T-helper 17 cell (primary cell): ENCODE measurements around the gene FEM1A. TPM values are rescaled to one million over a fixed set of nuclear protein-coding genes. Genes with fewer than 3 reads are reported as not detected.
A peak's percentile ranks its signal among the peaks of the same experiment; 100 is the strongest.
"Not testable (repeated sequence)": the region's sequence is repeated elsewhere in the genome, so short reads cannot be mapped to it uniquely, and the experiment has no call there.

Source experiments
- ATAC-seq: fragments of 150-1000 bp; cut with Tn5 transposase; 2 replicates; pipeline ENCODE4 v1.10.0; 2021; ENCODE audit warnings: mild to moderate bottlenecking, moderate library complexity
- DNase-seq, 3 donors: peaks; one replicate each; pipeline versions ENCODE4 v3.0.0 to v3.0.0-alpha.2; 2020 to 2021
- H3K9me3 ChIP-seq: one replicate; pipeline ENCODE4 v1.7.0; 2013; ENCODE audit warnings: low read length, mild to moderate bottlenecking; ENCODE audit not compliant: control insufficient read depth, poor library complexity, severe bottlenecking
- H3K27ac Mint-ChIP-seq: one replicate; pipeline ENCODE4 v1.8.0; 2022; ENCODE audit warnings: mild to moderate bottlenecking, moderate library complexity, mixed read lengths
- H3K27me3 Mint-ChIP-seq: one replicate; pipeline ENCODE4 v1.8.0; 2022; ENCODE audit warnings: mixed read lengths
- H3K36me3 Mint-ChIP-seq: one replicate; pipeline ENCODE4 v1.8.0; 2022; ENCODE audit warnings: low read depth, mixed read lengths
- H3K4me1 Mint-ChIP-seq: one replicate; pipeline ENCODE4 v1.8.0; 2022; ENCODE audit warnings: mild to moderate bottlenecking, mixed read lengths
- H3K4me3 Mint-ChIP-seq: one replicate; pipeline ENCODE4 v1.8.0; 2022; ENCODE audit warnings: mild to moderate bottlenecking, moderate library complexity, mixed read lengths
- total RNA-seq, 4 donors: library from RNA in 2 of 4; stranded (reverse) in 2 of 4; gene quantifications; one replicate each; pipeline ENCODE4 v1.2.3 and lab custom pipeline; 2022 to 2026

The FEM1A gene
- total RNA-seq, 2 donors from 2014 or later = 9.9 to 13.4 TPM

GRCh38 chr19:4829001-4829712, 37.6 kb downstream of the FEM1A start:
- no peak for DNase-seq
- H3K4me1 Mint-ChIP-seq = peaks cover 27% of the 10 kb centered on the region
- H3K36me3 Mint-ChIP-seq = peaks cover 8% of the 10 kb centered on the region
- ATAC-seq = peak; percentile 13
- H3K27ac Mint-ChIP-seq = peak overlapping the region; percentile 97
- H3K9me3 ChIP-seq = no peaks in the 10 kb centered on the region
- peak overlapping the region; percentile 83 for H3K4me3 Mint-ChIP-seq
- no peaks in the 10 kb centered on the region for H3K27me3 Mint-ChIP-seq

GRCh38 chr19:4830332-4830731, 38.8 kb downstream of the FEM1A start:
- H3K4me1 Mint-ChIP-seq = peaks cover 27% of the 10 kb centered on the region
- no peaks in the 10 kb centered on the region for H3K27me3 Mint-ChIP-seq
- H3K36me3 Mint-ChIP-seq = peaks cover 8% of the 10 kb centered on the region
- peak overlapping the region; percentile 97 for H3K27ac Mint-ChIP-seq
- H3K4me3 Mint-ChIP-seq = peak overlapping the region; percentile 98
- no peak for DNase-seq
- ATAC-seq = no peak
- no peaks in the 10 kb centered on the region for H3K9me3 ChIP-seq

GRCh38 chr19:4830768-4831265, 39.3 kb downstream of the FEM1A start:
- peak overlapping the region; percentile 98 for H3K4me3 Mint-ChIP-seq
- H3K36me3 Mint-ChIP-seq = peaks cover 8% of the 10 kb centered on the region
- ATAC-seq (no peak), DNase-seq (no peak)
- peak overlapping the region; percentile 97 for H3K27ac Mint-ChIP-seq
- H3K9me3 ChIP-seq = no peaks in the 10 kb centered on the region
- H3K4me1 Mint-ChIP-seq = peaks cover 27% of the 10 kb centered on the region
- H3K27me3 Mint-ChIP-seq = no peaks in the 10 kb centered on the region

DNA sequence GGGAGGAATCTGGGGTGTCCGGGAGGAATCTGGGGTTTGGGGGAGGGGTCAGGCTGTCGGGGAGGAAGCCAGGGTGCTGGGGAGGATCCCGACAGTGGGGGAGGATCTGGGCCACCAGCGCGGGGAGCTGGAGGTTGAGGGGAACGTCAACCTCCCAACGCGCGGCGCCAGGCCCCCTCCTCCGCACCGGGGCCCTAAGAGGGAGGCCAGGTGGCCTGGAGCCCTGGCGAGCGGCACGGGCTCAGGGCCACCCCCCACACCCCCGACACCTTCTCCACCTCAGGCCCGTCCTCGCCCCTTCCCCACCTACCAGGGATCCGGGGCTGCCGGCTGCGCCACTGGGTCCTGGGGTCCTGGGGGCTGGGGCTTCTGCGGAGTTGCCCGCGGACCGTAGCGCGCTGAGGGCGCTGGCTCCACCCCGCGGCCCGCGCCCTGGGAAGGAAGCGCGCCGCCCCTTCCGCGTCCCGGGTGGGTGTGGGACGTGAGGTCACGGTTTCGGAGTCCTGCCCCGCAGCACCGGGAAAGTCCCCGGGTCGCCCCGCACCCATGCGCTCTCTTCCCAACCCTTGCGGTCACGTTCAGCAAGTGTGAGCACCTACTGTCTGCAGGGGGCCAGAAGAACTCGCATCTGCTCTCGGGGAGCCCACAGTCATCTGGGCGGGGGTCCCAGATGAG, 39.9 kb downstream of the FEM1A start, which contains the start of gene TICAM1:
Gene TICAM1, minus strand, starts transcription at position 409 of the 675 bp plus-strand sequence. CDS start 13,335 bp downstream, outside the sequence.
- no peaks in the 10 kb centered on the region for H3K9me3 ChIP-seq
- DNase-seq = peak; percentile 79 to 83 (median 81)
- Mint-ChIP-seq H3K27ac (peak within 1 kb of the TSS; percentile 97), H3K36me3 (peaks cover 8% of the 10 kb centered on the region), H3K4me1 (peaks cover 25% of the 10 kb centered on the region), H3K4me3 (peak within 1 kb of the TSS; percentile 98), H3K27me3 (no peaks in the 10 kb centered on the region)
- peak; percentile 96 for ATAC-seq

DNA sequence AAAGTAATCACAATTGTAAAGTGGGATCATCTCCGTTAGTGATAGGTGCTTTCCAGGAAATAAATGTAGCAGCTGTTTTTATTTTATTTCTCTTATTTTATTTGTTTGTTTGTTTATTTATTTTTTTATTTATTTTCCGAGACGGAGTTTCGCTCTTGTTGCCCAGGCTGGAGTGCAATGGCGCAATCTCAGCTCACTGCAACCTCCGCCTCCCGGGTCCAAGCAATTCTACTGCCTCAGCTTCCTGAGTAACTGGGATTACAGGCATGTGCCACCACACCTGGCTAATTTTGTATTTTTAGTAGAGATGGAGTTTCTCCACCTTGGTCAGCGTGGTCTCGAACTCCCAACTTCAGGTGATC, 40.4 kb downstream of the FEM1A start:
- H3K4me3 Mint-ChIP-seq = peak overlapping the region; percentile 98
- not testable (repeated sequence) for ATAC-seq, H3K9me3 ChIP-seq, H3K36me3 Mint-ChIP-seq, DNase-seq, H3K27me3 Mint-ChIP-seq
- peaks cover 25% of the 10 kb centered on the region for H3K4me1 Mint-ChIP-seq
- H3K27ac Mint-ChIP-seq = peak overlapping the region; percentile 97

- Mint-ChIP-seq H3K27me3 (no peaks in the 10 kb centered on the region), H3K27ac (peak overlapping the region; percentile 97), H3K36me3 (peaks cover 8% of the 10 kb centered on the region), H3K4me3 (peak overlapping the region; percentile 45), H3K4me1 (peaks cover 24% of the 10 kb centered on the region)
- H3K9me3 ChIP-seq = no peaks in the 10 kb centered on the region
- ATAC-seq = no peak
- no peak for DNase-seq
Observed at GRCh38 chr19:4832776-4833175, 41.2 kb downstream of the FEM1A start.

GRCh38 chr19:4839192-4839591, 47.7 kb downstream of the FEM1A start:
- no peak for DNase-seq
- ATAC-seq = no peak
- peaks cover 2% of the 10 kb centered on the region for H3K36me3 Mint-ChIP-seq
- peaks cover 11% of the 10 kb centered on the region for H3K4me1 Mint-ChIP-seq
- no peaks in the 10 kb centered on the region for H3K9me3 ChIP-seq
- H3K4me3 Mint-ChIP-seq = no peak overlapping the region
- no peaks in the 10 kb centered on the region for H3K27me3 Mint-ChIP-seq
- H3K27ac Mint-ChIP-seq = no peak overlapping the region

- Mint-ChIP-seq H3K4me3 (no peak overlapping the region), H3K27ac (no peak overlapping the region), H3K4me1 (peaks cover 11% of the 10 kb centered on the region), H3K36me3 (peaks cover 5% of the 10 kb centered on the region), H3K27me3 (no peaks in the 10 kb centered on the region)
- no peak for ATAC-seq
- no peak for DNase-seq
- no peaks in the 10 kb centered on the region for H3K9me3 ChIP-seq
Observed at GRCh38 chr19:4843647-4843965, 52.1 kb downstream of the FEM1A start.

- no peak overlapping the region for H3K4me3 Mint-ChIP-seq
- H3K27ac Mint-ChIP-seq = no peak overlapping the region
- H3K36me3 Mint-ChIP-seq = peaks cover 5% of the 10 kb centered on the region
Observed at GRCh38 chr19:4844348-4845179, 53.0 kb downstream of the FEM1A start.

GRCh38 chr19:4845975-4846374, 54.4 kb downstream of the FEM1A start:
- not testable (repeated sequence) for H3K36me3 Mint-ChIP-seq, H3K27me3 Mint-ChIP-seq, H3K4me1 Mint-ChIP-seq, H3K9me3 ChIP-seq, H3K27ac Mint-ChIP-seq, DNase-seq, ATAC-seq, H3K4me3 Mint-ChIP-seq

More at GRCh38 chr19:4844348-4845179, 53.0 kb downstream of the FEM1A start:
- H3K9me3 ChIP-seq = no peaks in the 10 kb centered on the region
- DNase-seq (no peak), ATAC-seq (no peak)
- Mint-ChIP-seq H3K27me3 (no peaks in the 10 kb centered on the region), H3K4me1 (peaks cover 11% of the 10 kb centered on the region)

DNA sequence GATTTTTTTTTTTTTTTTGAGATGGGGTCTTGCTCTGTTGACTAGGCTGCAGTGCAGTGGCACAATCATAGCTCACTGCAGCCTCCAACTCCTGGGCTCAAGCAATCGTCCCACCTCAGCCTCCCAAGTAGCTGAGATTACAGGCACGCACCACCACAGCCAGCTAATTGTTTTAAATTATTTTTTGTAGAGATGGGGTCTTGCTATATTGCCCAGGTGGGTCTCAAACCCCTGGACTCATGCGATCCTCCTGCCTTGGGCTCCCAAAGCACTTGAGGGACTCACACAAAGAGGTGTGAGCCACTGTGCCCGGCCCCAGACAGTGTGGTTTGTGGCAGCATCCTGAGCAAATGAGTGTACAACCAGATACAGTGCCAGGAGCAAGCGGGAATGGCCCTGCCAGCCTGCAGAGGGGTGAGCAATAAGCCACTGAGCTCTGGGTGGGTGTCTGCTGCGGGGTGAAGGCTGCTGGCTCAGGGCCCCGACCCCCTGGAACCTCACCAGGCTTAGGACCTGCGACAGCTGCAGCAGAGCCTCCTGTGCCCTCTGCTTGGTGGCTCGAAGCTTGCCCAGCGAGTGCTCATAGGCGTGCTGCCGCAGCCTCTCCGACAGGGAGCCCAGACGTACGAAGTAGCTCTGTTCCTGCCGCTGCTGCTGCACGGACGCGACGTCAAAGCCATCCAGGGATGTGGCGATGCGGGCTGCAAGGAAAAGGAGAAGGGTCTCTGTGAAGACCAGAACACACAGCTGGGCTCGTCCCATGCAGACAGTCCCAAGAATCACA, 55.8 kb downstream of the FEM1A start:
- no peaks in the 10 kb centered on the region for H3K9me3 ChIP-seq
- no peak for DNase-seq
- Mint-ChIP-seq H3K27me3 (no peaks in the 10 kb centered on the region), H3K4me1 (peaks cover 4% of the 10 kb centered on the region), H3K36me3 (peaks cover 5% of the 10 kb centered on the region), H3K27ac (no peak overlapping the region), H3K4me3 (no peak overlapping the region)
- ATAC-seq = no peak

GRCh38 chr19:4849019-4849418, 57.5 kb downstream of the FEM1A start:
- Mint-ChIP-seq H3K27me3 (no peaks in the 10 kb centered on the region), H3K4me3 (no peak overlapping the region), H3K36me3 (peaks cover 5% of the 10 kb centered on the region), H3K27ac (no peak overlapping the region), H3K4me1 (peaks cover 4% of the 10 kb centered on the region)
- H3K9me3 ChIP-seq = no peaks in the 10 kb centered on the region
- ATAC-seq (no peak), DNase-seq (no peak)
